ENCODE results near the gene CIAO3.
A peak's percentile ranks its signal among the peaks of the same experiment; 100 is the strongest.

The CIAO3 gene

GRCh38 chr16:740764-741505 is at the start of gene CIAO3:
TSS of gene CIAO3 (minus strand) at chr16:740997. CDS start at chr16:740985, 12 bp downstream.
- DNase-seq (ENCODE audit: extremely low read depth, low read depth): no peak
- peak; percentile 78 for TF ChIP-seq CTCF (IDR thresholded peaks at IDR 0.05; ENCODE audit: low read depth, low read length, missing control alignments)
- H3K4me3 ChIP-seq (replicated peaks; ENCODE audit: low read depth, low read length): peak within 1 kb of the TSS; percentile 92

- TF ChIP-seq CTCF (IDR thresholded peaks at IDR 0.05; ENCODE audit: low read depth, low read length, missing control alignments): no peak
- DNase-seq (ENCODE audit: extremely low read depth, low read depth): no peak
- H3K4me3 ChIP-seq (replicated peaks; ENCODE audit: low read depth, low read length): no peak overlapping the region; the same call in 1 of the 2 replicates
These were observed 49.3 kb upstream of the CIAO3 start for GRCh38 chr16:790086-790485.

GRCh38 chr16:789191-789850 is 48.5 kb upstream of the CIAO3 start:
- DNase-seq (ENCODE audit: extremely low read depth, low read depth): no peak
- no peak for TF ChIP-seq CTCF (IDR thresholded peaks at IDR 0.05; ENCODE audit: low read depth, low read length, missing control alignments)
- H3K4me3 ChIP-seq (replicated peaks; ENCODE audit: low read depth, low read length): peak overlapping the region; percentile 74

- peak within 1 kb of the TSS; percentile 91 for H3K4me3 ChIP-seq (replicated peaks; ENCODE audit: low read depth, low read length)
- TF ChIP-seq CTCF (IDR thresholded peaks at IDR 0.05; ENCODE audit: low read depth, low read length, missing control alignments): no peak
- DNase-seq (ENCODE audit: extremely low read depth, low read depth): peak; percentile 45
These were observed 47.8 kb upstream of the CIAO3 start, which contains the start of gene CHTF18 for GRCh38 chr16:788399-789126. TSS of gene CHTF18 (plus strand) at chr16:788620. CDS start at chr16:788685, 65 bp downstream.

- no peak for TF ChIP-seq CTCF (IDR thresholded peaks at IDR 0.05; ENCODE audit: low read depth, low read length, missing control alignments)
These were observed 47.2 kb upstream of the CIAO3 start, which contains the start of gene RPUSD1 for GRCh38 chr16:787978-788398. TSS of gene RPUSD1 (minus strand) at chr16:788381. CDS start at chr16:787737, 644 bp downstream.

GRCh38 chr16:787321-787966 is 46.6 kb upstream of the CIAO3 start:
- TF ChIP-seq CTCF (IDR thresholded peaks at IDR 0.05; ENCODE audit: low read depth, low read length, missing control alignments): no peak
- peak overlapping the region; percentile 91 for H3K4me3 ChIP-seq (replicated peaks; ENCODE audit: low read depth, low read length)
- DNase-seq (ENCODE audit: extremely low read depth, low read depth): no peak

More at GRCh38 chr16:787978-788398, 47.2 kb upstream of the CIAO3 start, which contains the start of gene RPUSD1:
- peak within 1 kb of the TSS; percentile 91 for H3K4me3 ChIP-seq (replicated peaks; ENCODE audit: low read depth, low read length)
- no peak for DNase-seq (ENCODE audit: extremely low read depth, low read depth)

Measured in HFF-Myc (cell line).